HPDE6-E6E7 (cell line): ENCODE results near the gene GUCY1A2.

Source experiments
- DNase-seq: peaks from one replicate; pipeline ENCODE4 v3.0.0; 2011; ENCODE audit warnings: missing footprints; ENCODE audit errors: extremely low spot score

Gene GUCY1A2

DNA sequence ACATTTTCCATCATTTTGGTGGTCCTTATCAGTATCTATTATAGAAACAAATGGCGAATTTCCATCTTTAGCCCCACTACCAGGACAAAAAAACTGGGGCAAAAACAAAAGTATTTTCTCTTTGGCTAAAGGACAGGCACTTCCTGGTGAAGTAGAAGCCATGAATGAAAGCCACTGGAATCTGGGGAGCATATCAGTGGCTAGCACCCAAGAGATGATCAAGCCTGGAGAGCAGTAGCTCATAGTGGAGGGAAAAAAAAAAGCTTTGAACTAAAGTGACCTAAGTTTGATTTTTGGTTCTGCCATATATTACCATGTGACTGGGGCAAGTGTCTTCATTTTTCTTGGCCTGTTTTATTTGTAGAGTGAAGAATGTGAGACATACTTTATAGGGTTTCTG, 272.3 kb downstream of the GUCY1A2 start:
- no peak for DNase-seq

DNA sequence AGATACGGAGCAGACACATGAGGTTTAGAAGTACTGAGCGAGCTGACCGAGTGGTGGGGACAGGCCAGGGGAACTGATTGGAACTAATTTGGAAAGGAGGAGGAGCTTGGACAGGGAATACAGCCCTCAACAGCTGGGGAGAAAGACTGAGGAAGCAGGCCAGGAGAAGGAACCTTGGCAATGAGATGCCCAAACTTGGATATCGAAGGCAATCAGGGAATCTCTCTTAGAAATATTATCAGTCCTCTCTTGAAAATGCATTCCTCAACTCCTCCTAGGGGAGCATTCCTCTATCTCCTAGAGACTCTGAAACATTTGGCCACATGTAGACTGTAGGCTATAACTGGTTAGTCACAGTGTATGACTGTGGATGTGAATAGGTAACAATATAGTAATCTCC, 284.6 kb downstream of the GUCY1A2 start:
- no peak for DNase-seq

DNA sequence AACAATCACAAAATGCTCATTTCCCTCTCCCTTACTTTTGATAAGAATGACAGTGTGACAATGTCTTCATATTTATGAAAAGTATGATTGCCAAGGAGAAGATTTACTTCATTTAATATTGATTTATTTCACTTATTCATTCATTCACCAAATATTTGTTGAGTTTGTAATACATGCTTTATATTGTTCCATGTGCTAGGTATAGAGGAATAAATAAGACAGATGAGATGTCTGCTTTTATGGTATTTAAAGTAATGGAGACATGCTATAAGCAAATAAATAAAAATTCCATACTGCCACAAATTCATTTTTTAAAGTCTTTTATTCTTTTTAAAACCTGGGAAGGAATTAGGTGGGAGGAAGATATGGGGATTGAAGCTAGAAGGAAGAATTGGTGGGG, 289.4 kb downstream of the GUCY1A2 start:
- DNase-seq = no peak

DNA sequence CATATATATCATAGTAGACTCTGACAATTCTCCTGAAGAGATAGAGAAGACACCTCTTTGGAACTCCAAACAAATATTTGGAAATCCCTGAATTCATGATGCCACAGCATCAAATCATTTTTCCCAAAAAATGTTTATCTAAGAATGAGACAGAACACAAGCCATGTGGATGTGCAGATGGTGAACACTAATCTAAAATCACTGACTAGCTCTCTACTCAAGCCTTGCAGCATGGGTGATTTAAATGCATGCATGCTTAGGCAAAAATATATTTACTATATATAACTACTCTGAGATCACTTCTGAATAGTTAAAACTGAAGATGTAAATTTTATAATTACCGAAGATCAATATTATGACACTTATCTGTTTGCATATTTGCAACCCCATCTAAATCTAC, 289.9 kb downstream of the GUCY1A2 start:
- DNase-seq = no peak

DNA sequence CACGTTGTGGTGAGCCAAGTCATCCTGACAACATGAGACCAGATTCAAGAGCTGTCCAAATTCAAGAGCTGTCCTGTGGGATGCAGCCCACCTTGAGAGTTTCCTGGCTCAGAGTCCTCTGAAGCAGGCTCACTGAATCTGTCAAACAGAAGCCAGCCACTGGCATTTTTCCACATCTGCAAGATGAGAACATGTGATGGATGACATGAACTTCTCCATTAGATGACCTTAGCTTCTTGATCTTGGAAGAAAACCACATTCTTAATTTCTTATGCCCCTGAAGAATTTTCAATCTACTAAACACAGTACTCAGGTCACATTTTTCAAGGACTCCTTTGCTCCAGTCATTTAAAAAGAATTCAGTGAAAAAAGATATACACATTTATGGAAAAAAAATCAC, 291.0 kb downstream of the GUCY1A2 start:
- no peak for DNase-seq

DNA sequence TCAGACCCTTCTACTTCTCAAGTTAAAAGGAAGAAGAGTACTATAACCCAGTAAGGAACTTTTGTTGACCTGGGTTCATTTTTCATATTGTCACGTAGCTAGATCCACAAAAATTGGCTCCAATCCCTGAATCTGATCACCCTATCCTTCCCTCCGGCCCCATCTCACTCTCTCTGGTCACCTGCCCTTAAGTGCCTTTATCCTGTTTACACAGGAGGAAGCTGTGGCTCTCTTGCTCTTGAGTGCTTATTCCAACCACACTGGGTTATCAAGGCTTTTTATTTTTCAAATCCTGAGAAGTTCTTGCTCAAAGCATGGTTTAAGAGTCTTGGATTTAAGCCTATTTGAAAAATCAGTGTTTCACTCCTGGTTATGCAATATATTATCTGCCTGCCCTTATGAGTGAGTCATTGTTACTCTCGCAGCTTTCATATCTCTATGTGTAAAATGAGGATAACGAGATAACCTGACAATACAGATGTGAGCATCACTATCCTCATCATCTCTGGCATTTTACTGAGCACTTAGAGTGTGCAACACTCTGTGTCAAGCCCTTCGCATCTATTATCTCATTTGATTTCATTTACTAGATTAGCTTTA, 293.9 kb downstream of the GUCY1A2 start:
- no peak for DNase-seq

DNA sequence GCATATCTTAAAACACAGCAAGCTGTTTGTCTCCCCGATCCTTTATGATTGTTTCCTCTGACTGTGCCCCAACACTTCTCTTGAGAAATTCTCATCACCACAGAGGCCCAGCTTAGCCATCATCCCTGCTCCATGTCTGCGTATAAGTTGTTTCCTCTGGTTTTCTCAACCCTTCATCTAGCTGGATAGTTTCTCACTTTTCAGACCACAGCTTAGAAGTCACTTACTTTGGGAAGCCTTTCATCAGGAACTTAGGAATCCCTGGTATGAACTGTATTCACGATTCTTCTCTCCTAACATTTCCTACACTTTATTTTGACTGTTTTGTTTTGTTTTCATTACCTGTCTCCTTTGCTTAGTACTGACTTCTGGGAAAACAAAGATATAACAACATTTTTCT, 295.2 kb downstream of the GUCY1A2 start:
- DNase-seq = no peak

DNA sequence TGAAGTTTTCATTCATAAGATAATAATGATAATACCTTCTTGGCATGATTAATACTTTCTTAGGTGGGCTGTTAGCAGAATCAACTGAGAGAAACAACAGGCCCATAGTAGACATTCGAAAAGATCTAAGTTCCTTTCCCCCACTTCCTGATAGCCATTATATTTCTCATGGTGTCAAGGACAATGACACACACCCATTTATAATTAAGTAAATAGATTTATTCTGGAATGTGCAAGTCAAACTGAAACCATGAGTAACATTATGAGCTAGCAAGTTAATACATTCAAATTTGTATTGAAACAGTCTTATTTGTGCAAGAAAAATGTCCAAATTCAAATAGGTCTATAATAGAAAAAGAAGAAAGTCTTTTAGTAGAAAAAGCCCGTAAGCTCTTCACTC, 301.1 kb downstream of the GUCY1A2 start:
- DNase-seq = no peak

DNA sequence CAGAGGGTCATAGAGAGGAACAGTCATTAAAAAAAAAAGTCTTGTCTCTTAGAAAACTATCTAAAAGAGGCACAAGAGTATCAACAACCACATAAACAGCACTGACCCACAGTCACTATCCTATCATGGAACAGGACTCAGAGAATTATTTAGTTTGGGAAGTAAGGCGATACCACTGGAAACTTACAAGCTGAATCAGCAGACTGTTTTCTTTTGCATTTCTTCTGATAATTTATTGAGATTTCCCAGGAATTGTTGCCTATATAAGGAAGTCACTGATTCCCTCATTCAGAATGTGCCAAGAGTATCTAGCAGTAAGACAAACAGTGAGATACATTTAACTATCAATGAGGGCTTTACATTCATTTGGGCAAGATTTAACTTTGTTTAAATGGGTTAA, 304.1 kb downstream of the GUCY1A2 start:
- DNase-seq = no peak

DNA sequence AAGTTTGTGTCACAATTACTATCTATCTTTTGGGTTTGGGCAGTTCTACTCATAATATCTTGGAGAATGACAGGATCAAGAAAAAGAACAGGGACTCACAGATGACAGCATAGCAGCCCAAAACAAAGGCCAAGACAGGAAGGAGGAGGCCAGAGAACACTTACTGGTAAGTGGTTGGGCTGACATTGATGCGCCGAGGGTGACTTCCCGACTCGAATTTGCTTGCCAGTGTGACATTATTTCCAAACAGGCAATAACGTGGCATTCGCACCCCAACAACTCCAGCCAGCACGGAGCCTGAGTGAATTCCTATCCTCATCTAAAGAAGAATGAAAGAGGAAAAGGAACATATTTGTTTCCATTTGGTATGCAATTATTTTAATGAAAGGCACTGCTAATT, 309.9 kb downstream of the GUCY1A2 start:
- no peak for DNase-seq

DNA sequence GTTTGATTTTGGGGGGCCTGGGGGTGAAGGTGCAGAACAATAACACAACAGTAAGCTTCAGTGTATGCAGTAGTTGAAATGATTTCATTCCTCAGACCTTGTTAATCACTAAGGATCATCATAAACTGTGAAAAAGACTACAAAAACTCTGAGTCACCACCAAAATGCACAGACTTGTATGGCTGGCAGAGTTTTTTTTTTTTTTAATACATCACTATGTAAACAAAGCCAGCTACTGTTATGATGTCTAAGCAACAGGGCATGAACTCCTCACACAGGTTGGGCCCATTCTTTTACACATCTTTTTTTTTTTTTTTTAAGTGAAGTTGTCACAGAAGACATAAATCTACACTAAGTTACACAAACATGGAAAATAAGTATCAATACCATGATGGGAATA, 311.9 kb downstream of the GUCY1A2 start:
- peak; percentile 76 for DNase-seq

DNA sequence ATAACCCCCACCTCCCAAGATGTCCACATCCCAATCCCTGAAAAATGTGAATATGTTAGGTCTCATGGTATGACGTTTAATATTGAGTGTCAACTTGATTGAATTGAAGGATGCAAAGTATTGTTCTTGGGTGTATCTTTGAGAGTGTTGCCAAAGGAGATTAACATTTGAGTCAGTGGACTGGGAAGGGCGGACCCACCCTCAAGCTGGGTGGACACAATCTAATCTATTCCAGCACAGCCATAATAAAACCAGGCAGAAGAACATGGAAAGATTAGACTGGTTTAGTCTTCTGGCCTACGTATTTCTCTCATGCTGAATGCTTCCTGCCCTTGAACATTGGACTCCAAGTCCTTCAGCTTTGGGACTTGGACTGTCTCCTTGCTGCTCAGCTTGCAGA, 315.5 kb downstream of the GUCY1A2 start:
- no peak for DNase-seq

DNA sequence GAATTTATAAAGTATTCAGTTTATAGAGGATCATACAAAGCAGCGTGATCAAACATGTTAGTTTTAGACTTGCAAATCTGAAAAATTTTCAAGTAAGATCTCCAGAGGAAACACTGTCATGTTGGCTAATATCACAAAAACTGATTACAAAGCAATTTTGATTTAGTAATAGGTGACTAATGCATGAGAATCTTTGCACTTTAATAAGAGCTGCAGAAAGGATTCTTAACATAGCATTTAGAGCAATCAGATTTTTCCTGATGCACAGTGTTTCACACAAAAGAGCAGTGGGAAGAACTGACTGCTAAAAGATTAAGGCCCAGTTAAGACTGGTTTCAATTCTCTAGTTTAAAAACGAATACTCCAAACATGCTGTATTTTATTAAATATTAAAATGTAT, 321.2 kb downstream of the GUCY1A2 start:
- peak; percentile 21 for DNase-seq

DNA sequence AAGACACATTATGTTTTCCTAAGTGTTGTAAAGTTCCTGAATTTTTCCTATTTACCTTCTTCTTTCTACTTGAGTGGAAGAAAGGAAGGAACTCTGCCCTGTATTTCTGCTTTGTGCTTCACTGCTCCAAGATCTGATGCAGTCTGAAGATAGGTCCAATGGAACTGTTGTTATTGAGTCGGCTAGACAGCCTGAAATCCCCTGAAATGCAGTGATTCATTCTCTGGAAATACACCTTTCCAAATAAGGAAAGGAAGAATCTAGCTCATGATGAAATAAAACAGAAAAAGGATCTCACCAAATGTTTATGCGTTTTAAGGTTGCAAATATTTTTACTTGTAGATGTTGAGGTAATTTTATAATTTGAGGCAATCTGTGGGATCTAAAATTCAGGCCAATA, 322.8 kb downstream of the GUCY1A2 start:
- DNase-seq = no peak

DNA sequence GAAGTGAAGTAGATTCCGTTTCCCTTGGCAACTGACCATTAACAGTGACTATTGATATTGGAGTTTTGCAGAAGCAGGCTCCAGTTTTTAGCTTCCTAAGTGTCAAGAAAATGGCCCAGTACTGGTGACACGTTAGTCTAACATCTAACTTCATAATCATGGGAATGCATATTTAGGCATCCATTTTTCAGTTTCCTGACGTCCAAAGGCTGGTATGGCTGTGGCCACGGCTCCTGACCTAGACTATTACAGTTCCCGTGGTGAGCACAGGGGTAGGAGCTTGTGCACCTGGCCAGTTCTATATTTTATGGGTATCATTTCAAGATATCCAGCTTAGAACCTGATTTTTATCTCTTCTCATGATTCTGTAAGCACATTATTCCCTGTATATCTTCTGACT, 323.8 kb downstream of the GUCY1A2 start:
- DNase-seq = no peak

DNA sequence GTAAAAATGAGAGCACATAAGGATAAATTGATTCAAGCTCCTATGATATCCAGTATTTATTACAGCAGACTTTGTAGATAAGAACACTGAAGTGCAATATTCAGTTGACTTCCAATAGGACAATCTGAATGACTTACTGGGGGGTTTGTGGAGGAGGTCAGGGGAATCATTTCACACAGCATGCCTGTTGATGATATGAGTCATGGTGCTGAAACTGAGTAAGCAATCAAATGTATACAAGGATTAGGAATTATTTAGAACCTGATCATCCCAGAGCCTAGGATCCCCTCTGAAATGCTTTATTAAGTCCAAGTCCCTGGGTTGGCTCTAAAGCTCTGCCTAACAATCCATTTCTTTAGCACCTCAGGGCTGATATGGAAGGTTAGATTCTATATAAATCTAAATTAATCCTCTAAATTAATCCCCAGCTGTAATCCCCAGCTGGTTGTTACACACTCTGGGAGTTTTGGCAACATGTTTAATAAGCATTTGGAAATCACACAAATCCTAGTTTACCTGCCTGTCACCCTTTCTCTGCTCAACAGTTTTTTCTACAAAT, 326.4 kb downstream of the GUCY1A2 start:
- no peak for DNase-seq

DNA sequence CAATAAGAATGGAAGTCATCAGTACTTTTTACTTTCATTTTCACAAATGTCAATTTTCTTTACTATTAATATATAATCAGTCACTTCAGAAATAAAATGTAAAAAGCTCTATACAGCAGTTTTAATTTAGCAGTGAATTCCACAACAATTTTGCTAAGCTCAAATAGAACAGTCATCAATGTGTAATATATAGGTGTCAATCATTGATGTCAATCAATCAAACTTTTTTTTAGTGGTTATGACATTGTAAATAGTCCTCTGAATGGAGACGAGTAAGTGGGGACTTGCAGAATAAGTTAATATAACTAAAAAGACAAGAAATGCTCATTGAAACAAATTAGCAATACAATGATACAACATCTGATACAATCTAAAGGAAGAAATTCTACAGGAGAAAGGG, 327.4 kb downstream of the GUCY1A2 start:
- no peak for DNase-seq

DNA sequence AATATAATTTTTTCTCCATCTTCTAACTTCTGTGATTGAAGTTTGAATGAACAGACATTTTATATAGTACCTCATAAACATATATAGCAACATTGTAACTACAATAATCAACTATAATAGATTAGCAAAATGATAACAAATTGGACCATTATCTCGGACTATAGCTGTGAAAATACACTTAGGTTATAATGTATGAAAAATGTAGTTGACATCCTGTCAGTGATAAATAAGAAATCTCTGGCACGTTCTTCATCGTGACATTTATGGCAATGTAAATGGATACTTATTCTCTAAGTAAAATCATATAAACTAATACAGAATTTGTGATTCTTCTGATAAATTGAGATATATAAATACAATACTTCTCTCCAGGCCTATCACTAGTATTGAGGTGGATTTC, 333.3 kb downstream of the GUCY1A2 start:
- no peak for DNase-seq

DNA sequence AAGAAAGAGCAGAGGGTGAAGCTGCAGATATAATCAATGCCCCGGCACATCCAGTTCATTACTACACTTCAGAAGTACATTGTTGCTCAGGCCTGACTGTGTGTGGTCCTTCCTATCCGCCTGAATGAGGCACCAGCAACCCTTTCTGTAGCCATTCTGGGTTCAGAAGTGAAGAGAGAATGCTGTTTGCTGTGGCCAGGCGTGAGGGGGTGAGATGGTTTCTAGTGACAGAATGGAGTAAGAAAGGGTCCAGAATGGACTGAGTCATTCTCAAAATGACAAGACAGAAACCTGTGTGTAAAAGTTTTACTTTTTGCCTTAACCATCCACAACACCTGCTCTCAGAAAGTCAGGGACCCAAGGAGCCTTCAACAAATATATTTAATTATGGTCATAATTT, 334.8 kb downstream of the GUCY1A2 start:
- DNase-seq = no peak

DNA sequence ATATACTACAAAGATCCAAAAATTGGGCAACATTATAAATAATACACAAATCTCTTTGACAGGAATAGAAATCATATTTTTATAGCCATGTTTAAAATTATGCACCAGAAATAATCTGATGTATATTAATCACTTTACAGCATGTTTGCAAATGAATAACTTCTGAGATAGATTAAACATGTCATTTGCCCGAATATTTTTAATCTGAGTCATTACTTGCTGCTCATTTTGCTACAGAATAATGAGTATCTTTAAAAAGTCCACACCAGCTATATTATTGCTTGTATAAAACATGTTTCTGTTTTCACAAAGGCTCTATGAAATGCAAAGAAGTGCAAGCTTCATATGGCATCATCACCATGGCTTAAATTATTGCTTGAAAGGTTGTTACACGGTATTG, 336.8 kb downstream of the GUCY1A2 start:
- DNase-seq = no peak

DNA sequence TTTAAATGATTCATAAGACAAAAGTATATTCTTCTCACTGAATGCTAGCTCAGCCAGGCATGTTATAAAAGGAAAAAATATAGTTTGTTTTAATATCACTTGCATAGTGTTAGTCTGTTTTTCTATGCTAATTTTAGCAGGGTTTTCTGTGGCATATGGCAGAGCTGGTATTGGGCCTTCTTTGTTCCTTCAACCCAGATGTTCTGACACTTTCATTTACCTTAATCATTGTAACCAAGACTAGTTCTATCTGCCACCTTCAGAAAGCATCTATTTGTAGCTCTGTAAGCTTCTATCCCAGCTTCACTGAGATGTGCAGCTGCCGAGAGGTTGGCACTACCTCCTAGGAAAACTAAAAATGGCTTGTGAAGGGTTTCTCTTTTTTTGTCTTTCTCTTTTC, 338.7 kb downstream of the GUCY1A2 start:
- DNase-seq = no peak

DNA sequence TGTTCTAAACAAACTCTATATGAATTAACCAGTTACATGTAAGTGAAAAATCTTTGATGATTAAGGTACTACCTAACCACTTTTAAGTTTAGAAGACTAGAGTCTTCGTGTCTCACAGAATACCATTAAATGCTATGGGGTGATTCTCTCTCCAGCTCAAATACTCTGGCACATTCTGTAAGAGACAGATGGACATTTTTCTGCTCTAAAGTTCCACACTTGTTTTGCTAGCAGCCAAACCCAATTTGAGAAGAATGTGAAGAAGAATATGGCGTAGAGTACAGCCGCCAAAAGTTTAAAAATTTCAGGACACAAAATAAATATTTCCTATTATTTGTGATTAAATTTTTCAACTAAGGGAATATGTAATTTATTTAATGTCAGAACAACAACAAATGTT, 339.1 kb downstream of the GUCY1A2 start:
- DNase-seq = no peak

DNA sequence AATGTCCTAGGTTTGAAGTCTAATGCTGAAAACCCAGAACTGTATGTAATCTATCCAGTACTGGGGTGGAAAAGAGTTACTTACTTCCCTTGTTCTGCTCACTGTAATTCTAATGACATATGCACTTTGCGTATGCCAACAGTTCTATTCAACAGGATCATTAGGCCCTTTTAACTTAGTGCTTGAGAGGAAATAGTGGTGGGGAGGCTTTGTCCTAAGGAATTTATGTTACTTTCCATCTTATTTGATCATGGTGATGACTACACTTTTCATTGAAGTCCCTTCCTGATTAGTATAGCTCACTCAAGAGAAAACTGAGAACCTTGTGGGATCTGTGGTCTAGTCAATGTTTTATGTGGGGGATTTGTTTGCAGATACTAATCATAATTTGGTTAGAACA, 348.2 kb downstream of the GUCY1A2 start:
- DNase-seq = no peak

DNA sequence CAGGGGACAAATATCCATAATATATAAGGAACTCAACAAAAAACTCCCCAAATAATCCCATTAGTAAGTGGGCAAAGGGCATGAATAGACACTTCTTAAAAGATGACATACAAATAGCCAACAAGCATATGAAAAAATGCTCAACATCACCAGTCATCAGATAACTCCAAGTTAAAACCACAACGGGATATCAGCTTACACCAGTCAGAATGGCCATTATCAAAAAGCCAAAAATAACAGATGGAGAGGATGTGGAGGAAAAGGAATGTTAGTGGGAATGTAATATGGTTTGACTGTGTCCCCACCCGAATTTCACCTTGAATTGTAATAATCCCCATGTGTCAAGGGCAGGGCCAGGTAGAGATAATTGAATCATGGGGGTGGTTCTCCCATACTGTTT, 350.1 kb downstream of the GUCY1A2 start:
- no peak for DNase-seq
